Fibroblast of peridontal ligament (primary cell): ENCODE data around the gene ZSWIM7.
A peak's percentile ranks its signal among the peaks of the same experiment; 100 is the strongest.

Experiments
- DNase-seq: peaks from one replicate; pipeline ENCODE4 v3.0.0-alpha.2; 2010; ENCODE audit errors: extremely low read depth

The ZSWIM7 gene, protein sequence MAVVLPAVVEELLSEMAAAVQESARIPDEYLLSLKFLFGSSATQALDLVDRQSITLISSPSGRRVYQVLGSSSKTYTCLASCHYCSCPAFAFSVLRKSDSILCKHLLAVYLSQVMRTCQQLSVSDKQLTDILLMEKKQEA

DNA sequence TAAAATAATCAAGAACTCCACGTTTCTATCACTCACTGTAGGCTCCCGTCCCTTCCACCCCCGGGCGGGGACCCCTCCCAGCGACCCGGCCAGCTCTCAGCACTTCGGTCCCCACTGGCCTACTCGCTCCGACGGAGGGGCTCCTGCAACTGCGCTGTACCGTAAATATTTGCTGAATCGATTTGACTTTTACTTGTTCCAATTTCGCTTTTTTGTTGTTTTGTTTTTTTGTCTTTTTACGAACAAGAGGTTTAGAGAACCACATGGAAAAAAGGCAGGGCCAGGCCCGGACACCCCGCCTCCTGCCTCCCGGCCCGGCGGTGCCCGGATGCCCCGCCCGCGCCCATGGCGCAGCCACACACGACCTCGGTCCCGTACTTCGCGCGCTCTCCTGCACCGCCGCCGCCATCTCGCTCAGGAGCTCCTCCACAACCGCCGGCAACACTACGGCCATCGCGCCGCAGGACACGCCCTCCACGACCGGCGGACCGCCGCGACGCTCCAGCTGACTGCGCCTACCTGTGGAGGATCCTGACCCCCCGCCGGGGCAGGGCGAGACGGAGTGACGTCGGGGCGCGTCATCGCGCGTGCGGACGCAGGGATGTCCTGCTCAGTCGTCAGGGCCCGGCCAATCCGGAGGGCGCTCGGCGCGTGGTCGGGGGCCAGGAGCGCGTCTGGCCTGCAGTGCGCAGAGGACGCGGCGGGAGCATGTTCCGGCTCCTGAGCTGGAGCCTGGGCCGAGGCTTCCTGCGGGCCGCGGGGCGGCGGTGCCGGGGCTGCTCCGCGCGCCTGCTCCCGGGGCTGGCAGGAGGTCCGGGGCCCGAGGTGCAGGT, at the start of gene ZSWIM7, which contains the start of gene TTC19:
Gene ZSWIM7, minus strand, starts transcription at position 564 of the 833 bp plus-strand sequence. Its CDS starts 110 bp downstream, at position 454.
Gene TTC19, plus strand, starts transcription at position 684 of the 833 bp plus-strand sequence. Its CDS starts 25 bp downstream, at position 709.
- DNase-seq = peak; percentile 88

DNA sequence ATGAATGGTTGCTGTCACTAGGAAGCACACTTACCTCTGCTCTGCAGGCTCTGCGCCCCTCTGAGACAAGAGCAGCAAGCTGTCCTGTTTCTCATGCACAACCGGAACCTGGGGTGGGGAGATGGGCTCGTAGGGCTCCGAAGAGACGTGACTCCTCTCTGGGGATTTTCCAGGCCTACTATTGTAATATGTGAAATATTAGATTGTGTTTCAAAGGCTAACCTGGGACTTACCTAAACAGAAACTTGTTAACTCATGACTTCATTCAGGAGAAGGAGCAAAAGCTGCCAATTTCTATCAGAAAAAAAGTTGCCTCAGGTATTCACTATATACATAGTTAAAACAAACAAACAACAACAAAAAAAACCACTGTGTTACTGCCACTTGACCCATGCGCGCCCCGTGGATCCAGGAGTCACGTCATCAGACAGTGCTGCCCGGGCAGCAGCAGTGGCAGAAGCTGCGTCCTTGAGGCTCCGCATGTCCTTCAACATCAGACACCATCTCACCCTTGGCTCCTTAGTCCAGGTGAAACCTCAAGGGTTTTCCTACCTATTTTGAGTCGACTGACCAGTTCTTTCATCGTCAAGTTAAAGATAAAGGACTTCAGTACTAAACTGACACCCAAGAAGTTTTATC, 49.4 kb upstream of the ZSWIM7 start:
- no peak for DNase-seq

DNA sequence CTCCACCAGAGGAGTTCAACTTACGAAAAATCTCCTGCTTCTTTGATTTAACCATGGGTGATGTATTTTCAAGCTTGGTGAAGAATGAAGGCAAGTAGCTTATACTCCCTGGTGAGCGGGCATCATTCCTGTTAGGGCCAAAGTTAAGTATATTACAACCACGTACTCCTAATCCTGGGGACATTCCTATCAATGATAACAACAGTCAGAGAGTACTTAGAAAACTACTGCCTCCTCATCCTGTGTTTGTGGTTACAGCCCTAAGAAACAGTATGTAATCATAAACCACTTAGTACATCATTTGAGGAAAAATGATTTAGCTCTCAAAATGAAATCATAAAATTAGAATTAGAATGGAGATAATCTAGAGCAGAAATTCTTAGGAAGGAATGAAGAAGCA, 47.5 kb upstream of the ZSWIM7 start:
- DNase-seq = no peak

DNA sequence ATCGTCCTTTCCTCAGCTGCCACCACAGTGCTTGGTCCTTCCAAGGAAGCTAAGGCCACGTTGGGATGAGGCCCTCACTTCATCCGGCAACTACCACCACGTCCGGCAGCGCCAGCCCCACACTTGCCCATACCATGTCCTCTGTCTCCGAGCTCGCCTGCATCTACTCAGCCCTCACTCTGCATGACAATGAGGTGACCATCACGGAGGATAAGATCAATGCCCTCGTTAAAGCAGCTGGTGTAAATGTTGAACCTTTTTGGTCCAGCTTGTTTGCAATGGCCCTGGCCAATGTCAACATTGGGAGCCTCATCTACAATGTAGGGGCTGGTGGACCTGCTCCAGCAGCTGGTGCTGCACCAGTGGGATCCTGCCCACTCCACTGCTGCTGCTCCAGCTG, 45.0 kb upstream of the ZSWIM7 start:
- DNase-seq = no peak

DNA sequence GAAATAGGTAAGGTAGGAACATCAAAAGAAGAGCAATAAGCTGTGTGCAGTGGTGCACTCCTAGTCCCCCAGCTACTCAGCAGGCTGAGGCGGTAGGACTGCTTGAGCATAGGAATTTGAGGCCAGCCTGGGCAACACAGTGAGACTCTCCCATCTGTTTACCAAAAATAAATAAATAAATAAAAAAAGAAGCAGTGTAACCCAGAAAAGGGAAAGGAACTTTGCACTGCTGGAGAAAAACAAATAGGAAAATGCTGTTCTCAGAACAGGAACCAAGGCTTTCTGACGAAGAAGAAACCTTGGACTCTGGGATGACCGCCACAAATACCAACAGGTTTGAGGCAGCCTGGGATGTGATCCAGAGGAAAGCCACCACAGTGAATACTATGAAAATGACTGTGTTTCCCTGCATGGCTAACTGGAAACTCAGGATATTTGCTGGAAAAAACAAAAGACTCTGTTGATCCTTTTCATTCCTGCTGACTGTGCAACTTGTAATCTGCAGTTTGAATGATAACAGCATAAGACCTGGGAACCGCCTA, 41.3 kb upstream of the ZSWIM7 start:
- peak; percentile 89 for DNase-seq

DNA sequence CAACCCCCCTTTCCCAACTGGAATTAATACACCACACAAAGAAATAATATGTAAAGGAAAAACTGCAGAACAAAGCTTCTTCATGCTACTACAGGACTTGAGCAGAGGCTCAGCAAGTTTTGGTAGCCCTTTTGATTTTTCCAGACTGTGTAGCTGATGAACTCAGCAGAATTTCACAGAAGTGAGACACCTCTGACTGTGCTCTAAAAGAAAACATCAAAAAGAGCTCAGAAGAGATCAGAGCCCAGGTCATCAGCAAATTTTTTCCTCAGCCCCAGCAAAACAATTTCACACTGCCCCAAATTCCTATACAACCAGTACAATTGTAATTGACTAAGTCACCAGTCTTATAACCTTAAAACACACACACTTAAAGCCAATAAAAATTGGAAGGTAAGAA, 38.1 kb upstream of the ZSWIM7 start:
- no peak for DNase-seq

DNA sequence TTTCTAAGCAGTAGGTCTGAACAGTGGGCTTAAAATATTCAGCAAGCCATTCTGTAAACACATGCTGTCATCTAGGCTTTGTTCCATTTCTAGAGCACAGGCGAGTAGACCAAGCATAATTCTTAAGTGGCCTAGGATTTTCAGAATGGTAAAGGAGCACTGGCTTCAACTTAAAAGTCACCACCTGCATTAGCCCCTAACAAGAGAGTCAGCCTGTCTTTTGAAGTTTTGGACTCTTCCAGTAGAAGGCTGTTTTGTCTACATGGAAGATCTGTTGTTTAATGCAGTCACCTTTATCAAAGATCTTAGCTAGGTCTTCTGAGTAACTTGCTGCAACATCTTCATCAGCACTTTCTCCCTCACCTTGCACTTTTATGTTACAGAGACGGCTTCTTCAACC, 36.8 kb upstream of the ZSWIM7 start:
- no peak for DNase-seq

DNA sequence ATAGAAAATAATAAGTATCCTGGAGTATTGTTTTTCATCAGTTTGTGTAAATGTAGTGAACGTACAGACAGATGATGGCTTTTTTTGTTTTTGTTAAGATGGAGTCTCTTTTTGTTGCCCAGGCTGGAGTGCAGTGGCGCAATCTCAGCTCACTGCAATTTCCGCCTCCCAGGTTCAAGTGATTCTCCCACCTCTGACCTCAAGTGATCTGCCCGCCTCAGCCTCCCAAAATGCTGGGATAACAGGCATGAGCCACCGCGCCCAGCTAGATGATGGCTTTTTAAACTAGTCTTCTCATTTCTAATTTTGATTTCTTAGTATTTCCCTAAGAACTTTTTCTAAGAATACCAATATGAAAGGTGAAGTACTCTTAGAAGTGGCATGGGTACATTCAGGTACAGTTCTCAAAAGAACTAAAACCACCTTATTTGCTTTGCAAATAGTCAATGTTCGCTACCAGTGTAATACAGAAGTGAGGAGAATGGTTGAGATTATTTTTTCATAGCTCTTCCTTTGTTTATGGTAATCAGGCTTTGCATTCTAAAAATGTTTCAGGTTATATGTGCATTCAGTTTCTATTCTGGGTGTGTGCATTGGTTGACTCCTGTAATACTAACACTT, 34.3 kb upstream of the ZSWIM7 start:
- no peak for DNase-seq

DNA sequence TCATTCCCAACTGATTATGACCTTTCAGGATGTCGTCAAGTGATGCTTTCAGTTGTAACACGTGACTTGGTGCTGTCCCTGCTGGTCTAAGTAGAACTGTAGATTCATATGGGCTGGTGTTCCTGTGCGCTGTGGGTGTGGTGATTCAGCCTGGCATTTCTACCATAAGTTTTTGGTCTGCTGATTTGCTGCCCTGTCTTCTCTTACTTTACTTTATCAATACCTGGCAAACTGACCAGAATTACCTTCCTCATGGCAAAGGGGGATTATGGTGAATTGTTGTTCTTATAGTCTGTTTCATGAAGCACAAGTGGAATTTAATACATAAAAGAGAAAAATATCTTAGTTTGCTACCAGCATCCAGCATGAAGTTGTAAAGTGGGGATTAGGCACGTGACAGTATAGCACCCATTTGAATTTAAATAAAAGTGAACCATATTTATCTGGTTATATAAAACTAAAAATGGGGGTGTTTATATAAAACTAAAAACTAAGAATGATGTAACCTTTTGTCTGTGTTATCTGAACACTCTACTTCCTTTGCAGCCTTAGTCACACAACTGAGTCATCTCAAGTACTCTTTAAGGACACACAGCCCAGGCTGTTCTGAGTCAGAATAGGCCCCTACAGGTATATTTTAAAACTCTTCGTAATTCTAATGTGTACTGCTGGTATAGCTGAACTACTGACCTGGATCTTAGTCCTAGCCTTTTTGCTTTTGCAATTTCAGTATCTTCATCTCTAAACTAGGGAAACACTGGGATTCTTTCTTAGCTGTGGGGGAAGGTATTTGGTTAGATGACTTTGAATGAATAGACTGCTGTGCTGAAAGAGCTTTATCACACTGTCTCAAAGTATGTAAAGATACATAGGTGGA, 28.4 kb upstream of the ZSWIM7 start:
- DNase-seq = peak; percentile 87

DNA sequence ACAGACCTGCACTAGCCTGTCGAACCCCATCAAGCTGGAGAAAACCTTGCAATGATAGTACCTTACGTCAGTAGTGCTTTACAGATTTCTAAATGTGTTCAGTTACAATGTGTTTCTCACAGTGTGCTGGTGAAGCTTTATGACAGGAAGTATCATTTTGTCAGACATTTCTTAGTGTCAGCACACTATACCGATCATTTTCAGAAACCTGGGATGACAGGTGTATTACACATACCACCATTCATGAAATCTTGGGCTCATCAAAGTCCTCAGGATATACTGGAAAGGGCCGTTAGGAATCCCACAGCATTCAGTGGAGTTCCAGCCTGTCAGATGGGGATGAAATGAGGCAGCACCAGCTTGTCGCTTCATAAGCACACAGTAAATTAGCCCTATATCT, 27.4 kb upstream of the ZSWIM7 start:
- DNase-seq = no peak

DNA sequence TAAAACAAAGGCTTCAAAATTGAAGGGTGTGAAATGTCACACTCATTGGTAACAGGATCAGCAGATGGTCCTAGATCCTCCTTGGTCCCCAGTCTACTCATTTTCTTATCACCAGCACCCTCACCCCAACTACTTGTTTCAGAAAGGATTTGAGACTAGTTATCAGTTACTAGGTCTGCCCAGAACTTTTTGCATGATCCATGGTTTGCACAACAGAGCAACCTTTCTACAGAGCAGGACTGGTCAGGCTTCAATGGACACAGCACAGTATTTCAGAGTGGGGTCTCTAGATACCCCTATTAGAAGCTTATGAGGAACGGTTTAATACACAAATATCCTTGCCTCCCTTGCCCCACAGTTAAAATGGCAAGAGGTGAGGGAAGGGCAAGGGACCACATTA, 25.7 kb upstream of the ZSWIM7 start:
- DNase-seq = no peak

DNA sequence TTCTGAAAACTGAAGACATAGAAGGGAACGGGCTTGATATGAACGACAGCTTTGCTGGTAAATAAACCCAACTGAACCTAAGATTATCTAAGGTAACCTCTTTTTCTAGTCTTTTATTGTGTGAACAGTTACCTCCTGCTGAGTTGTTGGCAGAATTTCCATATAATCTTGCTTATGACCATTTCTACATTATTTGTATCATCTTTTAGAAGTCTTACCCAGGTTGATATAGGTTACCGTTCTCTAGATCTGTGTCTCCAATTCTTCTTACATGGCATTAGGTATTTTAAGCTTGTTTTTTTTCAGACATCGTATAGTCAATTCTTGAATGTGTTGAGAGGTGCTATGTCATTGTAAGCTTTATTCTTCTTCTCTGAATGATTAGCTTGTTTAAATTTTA, 24.4 kb upstream of the ZSWIM7 start:
- DNase-seq = no peak

DNA sequence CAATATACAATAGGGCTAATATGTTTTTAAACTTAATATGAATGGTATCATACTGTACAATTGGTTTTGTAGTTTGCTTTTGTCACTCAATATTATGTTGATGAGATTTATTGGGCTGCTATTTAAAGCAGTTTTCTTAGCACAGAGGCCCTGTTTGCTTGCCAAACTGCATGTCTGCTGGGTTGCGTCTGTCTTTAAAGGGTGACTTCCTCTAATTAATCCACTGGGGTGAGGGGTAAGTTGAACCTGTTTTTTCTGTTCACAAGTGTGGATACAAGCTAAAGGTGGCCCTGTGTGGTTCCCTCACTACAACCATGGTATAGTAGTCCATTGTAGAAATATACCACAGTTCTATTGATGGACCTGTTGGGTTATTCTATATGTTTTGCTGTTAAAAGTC, 19.8 kb upstream of the ZSWIM7 start:
- DNase-seq = no peak

DNA sequence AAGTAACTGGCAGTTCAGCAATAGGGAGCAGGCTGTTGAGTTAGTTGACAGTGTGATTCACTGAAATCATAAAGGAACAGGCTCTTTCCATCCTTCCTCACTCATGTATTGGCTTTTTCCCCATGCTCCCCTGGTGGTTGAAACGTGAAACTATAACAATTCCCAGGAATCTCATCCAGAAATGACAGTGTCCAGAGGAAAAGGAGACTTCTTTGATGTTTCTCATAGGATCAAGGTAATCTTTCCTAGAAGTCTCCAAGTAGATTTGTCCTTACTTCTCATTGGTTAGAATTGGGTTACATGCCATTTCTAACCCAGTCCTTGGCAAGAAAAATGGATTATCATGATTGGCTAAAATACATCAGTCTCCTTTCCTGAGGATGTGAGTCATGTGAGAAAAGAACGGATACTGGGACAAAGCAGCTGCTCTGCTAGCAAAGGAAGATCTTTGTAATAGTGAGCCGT, 14.5 kb upstream of the ZSWIM7 start:
- DNase-seq = peak; percentile 77

DNA sequence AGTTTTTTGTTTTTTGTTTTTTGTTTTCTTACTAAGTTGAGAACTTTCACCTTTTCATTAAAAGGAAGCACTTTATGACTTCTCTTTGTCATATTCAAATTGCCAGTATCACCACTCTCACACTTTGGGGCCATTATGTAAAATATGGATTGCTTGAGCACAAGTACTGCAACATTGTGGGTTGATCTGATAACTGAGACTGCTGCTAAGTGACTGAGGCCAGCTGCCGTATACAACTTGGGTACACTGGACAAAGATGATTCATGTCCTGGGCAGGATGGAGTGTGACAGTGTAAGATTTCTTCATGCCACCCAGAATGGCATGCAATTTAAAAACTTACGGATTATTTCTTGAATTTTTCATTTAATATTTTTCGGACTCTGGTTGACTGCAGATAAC, 7.9 kb upstream of the ZSWIM7 start:
- DNase-seq = no peak

DNA sequence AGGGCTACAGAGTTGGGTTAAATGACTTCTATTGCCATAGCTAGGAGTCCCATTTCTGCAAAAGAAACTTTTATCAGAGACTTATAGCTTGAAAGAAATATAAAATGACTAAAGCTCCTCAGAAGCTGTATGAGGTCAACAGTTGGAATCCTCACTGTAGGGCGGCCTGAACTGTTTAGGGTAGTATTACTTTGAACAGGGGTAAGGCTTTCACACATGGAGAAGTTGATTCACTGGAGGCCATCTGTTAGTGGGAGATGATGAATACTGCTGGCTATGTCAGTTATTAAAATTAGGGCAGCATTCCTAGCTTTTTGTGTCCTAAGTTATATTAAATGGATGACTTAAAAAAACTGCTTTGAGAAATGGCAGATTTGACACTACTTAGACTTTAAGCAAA, 6.1 kb upstream of the ZSWIM7 start:
- DNase-seq = no peak

DNA sequence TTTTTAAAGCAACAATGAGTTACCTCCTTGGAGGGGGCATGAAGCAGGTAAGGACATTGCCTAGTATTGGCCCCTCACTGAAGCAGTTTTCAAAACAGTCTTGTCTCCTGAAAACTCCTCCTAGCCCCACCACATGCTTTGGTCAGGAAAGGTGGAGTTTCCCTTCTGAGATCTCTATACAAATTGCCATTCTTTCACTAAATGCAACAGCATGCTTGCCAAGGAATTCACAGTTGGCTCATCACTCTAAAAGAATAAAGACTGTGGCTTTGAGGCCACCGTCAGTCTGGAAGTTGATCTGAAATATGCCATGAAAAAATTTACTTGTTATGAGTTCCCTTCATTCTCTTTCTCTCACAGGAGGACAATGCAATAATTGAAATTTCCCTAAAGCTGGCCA, 4.3 kb upstream of the ZSWIM7 start:
- DNase-seq = no peak

DNA sequence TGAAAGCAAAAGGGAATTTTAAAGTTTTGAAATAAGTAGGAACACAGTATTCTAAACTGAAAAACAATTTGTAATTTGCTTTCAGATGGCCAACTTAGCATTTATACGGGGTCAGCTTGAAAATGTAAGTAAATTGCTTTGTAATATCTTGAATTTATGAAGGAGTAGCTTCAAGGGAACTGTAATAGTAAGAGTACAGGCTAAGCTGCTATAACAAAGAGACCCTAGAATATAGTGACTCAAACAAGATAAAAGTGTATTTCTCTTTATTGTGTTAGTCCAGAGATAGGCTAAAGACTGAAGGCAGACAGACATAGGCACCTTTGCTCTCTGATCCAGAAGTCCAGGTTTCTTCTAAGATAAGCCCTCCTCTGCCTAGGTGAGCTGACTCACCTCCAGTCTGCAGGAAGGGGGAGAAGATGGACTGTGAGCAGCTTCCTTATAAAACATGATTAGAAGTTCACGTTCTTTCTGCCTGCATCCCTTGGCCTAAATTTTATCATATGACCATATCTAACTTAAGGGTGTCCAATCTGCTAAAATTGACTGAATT, 3.3 kb upstream of the ZSWIM7 start:
- DNase-seq = no peak

DNA sequence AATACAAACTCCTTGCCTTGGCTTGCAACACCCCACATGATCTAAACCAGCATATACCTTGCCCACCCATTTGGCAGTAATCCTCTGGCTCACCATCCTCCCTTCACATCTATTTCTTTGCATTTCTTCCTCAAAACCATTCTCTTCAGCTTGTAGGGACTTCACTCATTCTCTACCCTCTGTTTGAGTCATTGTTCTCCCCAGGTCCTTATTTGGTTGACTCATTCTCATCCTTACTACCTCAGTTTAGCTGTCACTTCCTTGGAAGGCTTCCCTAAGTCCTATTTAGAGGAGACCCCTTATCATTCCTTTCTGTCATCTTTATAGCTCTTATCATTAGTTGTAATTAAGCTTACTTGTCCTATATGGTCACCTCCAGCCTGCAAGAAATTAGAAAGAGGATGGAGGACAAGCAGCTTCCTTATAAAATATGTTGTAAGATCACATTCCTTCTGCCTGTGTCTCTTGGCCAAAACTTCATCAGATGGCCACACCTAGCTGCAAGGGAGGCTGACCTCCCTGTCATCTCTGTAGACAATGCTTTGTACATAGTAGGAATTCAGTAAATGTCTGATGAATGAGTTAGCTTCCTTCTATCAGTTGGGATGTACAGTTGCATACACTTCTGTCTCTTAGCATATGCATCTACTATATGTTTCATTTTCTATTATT, 1.9 kb upstream of the ZSWIM7 start:
- no peak for DNase-seq
